Measurements from ENCODE around the gene PELI2.

The PELI2 gene

DNA sequence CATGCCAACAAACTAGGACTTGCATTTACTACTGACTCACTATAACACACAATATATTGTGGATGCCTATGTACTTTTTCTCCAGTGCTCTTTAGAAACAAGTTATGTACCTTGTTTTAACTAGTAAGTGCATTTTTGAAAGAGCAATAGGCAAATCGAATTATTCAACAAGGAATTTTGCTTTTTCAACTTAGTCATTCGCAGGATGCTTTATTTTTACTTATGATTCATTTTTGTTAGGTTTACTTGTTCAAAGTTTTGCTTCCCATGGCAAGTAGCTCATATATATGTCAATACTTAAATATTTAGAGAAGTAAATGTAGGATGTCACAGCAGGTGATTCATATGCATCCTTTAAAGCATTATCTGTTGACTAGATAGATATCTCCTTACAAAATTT lies 149.8 kb downstream of the PELI2 start:
- TF ChIP-seq GATA1 (IDR thresholded peaks at IDR 0.05; ENCODE audit: low read depth, low read length) = no peak
- TF ChIP-seq POLR2A (IDR thresholded peaks at IDR 0.05; ENCODE audit: low read length) = no peak
- no peak for DNase-seq

GRCh38 chr14:56268673-56269072 lies 150.5 kb downstream of the PELI2 start:
- TF ChIP-seq POLR2A (IDR thresholded peaks at IDR 0.05; ENCODE audit: low read length) (no peak), GATA1 (IDR thresholded peaks at IDR 0.05; ENCODE audit: low read depth, low read length) (no peak)
- DNase-seq = no peak

DNA sequence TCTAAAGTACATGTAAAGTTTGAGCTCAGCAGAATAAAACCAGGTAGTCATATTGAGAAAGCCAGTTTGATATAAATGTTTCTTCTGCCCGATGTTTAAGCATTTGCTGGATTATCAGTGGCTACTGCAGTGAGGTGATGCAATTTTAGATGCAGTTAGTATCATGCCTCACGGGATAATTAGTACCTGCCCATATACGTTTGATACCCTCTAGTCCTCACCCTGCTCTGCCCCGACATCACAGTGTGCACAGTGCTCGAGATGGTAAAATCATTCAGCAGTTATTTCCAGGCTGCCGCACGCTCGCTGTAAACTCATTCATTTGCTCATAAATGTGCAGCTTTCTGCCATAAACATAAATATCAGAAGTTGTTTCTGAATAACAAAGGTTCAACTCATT lies 152.7 kb downstream of the PELI2 start:
- TF ChIP-seq GATA1 (IDR thresholded peaks at IDR 0.05; ENCODE audit: low read depth, low read length) (no peak), POLR2A (IDR thresholded peaks at IDR 0.05; ENCODE audit: low read length) (no peak)
- no peak for DNase-seq

DNA sequence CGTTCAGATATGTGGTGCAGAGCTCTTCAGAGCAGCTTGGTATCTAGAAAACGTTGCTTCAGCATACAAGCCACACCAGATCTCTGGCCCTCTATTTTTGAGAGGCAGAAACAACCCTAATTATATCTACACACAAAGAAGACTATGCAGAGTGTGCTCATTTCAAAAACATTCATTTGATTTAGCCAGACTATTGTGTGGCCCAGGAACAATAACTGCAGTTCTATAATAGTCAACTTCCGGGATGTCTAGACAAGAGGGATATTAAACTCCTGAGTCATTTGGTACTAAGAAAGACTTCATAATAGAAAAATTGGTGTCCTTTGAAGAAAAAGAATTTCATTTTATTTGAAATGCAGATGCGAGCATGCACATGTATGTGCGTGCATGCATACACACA lies 153.8 kb downstream of the PELI2 start:
- no peak for DNase-seq
- TF ChIP-seq POLR2A (IDR thresholded peaks at IDR 0.05; ENCODE audit: low read length) (no peak), GATA1 (IDR thresholded peaks at IDR 0.05; ENCODE audit: low read depth, low read length) (no peak)

DNA sequence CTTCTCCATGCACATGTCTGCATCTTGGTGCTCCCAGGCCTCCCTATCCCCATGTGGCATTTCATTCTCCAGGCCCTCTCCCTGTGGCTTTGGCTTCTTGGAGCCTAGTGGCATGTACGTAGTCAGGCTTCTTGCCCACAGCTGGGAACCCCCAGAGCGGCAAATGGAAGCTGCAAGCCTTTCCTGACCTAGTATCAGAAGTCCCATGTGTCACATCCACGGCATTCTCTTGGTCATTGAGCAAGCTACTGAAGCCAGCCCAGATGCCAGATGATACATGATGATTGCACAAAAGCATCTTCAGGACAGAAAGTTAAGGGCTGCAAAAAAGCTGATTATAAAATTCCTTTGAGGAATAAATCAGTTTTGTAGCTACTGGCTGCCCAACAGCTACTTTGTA lies 154.9 kb downstream of the PELI2 start:
- no peak for DNase-seq
- TF ChIP-seq POLR2A (IDR thresholded peaks at IDR 0.05; ENCODE audit: low read length) (no peak), GATA1 (IDR thresholded peaks at IDR 0.05; ENCODE audit: low read depth, low read length) (no peak)

DNA sequence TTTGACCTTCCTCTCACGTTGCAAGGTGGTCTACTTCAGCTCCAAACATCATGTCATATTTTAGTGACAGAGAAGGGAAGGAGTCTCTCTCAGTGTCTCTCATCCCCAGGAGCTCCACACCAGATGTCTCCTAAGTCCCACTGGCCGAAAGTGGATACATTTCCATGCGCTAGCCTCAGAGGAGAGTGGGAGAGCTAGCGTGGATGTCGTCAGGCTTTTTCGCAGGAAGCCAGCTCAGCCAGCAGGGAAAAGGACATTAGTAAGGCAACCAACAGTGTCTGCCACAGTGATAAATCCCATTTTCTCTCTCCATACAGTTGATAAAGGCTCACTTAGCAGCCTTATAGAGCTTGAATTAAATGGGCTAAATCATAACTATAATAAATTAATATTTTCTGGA lies 155.7 kb downstream of the PELI2 start:
- no peak for DNase-seq
- TF ChIP-seq POLR2A (IDR thresholded peaks at IDR 0.05; ENCODE audit: low read length) (no peak), GATA1 (IDR thresholded peaks at IDR 0.05; ENCODE audit: low read depth, low read length) (no peak)

DNA sequence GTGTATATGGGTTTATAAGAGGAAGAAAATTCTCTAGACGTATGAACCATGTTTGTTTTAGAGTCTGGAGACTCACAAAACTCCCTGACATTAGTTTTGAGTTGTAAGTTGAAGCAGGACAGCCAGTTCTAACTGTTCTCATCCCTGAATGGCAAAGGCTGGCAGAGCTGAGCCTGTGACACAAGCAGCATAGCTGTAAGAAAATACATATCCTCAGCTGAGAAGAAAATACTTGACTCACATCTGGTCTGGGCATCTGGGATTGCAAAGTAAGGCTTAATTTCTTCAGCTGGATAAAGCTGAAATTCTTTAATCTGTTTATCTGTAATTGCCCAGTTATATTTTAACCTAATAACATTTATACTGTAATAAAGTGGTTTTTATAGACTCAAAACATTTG lies 156.3 kb downstream of the PELI2 start:
- TF ChIP-seq GATA1 (IDR thresholded peaks at IDR 0.05; ENCODE audit: low read depth, low read length) (no peak), POLR2A (IDR thresholded peaks at IDR 0.05; ENCODE audit: low read length) (no peak)
- no peak for DNase-seq

DNA sequence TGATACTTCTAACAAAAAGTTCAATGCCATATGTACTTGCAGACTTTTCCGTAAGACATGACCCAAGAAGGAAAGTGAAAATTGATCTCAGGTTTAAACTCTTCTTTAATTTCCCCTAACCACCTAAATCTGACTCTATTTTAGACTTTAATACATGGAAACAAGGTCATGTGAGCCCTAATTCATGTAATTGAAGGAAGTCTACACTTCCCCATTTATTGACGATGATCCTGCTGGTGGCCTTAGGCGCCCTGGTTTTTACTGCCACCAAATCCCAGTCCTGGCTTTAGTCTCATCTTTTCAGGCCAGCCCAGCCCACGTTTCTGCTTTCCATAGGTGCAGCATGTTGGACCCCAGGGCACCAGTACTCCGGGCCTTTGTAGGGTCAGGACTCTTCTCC lies 157.9 kb downstream of the PELI2 start:
- DNase-seq = no peak

GRCh38 chr14:56278383-56278782 lies 160.2 kb downstream of the PELI2 start:
- DNase-seq = no peak

More for the DNA sequence above, 157.9 kb downstream of the PELI2 start:
- TF ChIP-seq GATA1 (IDR thresholded peaks at IDR 0.05; ENCODE audit: low read depth, low read length) (no peak), POLR2A (IDR thresholded peaks at IDR 0.05; ENCODE audit: low read length) (no peak)

DNA sequence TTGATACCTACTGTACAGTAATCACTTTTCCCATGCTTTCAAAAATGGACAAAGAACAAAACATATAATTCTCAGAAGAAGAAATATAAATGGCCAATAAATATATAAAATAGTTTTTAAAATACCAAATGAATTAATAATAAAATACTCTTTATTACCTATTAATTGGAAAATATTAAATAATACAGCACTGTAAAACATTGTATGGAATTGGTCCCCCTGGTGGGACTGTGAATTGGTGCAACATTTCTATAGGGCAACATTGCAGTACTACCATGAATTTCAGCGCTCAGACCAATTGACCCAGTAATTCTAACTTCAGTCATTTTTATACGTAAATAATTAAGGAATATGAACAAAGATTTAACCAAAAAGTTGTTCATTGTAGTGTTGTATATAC lies 162.6 kb downstream of the PELI2 start:
- DNase-seq = no peak
- no peak for TF ChIP-seq POLR2A (IDR thresholded peaks at IDR 0.05; ENCODE audit: low read length)
- TF ChIP-seq GATA1 (IDR thresholded peaks at IDR 0.05; ENCODE audit: low read depth, low read length) = no peak

More at GRCh38 chr14:56278383-56278782, 160.2 kb downstream of the PELI2 start:
- TF ChIP-seq GATA1 (IDR thresholded peaks at IDR 0.05; ENCODE audit: low read depth, low read length) (no peak), POLR2A (IDR thresholded peaks at IDR 0.05; ENCODE audit: low read length) (no peak)

- TF ChIP-seq POLR2A (IDR thresholded peaks at IDR 0.05; ENCODE audit: low read length) (no peak), GATA1 (IDR thresholded peaks at IDR 0.05; ENCODE audit: low read depth, low read length) (no peak)
Observed at GRCh38 chr14:56282179-56282578, 164.0 kb downstream of the PELI2 start.

DNA sequence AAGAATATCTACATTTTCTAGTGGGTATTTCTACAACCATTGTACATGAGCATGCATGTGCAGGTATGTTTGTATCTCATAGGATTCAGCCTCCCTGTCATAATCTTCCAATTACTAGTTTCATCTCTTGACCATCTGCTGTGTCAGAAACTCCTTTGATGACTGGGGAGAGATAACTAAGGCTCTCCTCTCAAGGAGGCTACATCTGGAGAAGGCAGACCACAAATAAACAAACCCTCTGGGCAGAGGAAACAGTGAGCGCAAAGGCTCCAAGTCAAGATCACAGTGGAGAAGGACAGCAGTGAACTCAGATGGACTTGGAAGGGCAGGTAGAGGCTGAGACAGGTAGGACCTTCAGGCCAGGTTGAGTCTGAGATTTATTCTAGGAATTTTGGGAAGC lies 166.4 kb downstream of the PELI2 start:
- TF ChIP-seq GATA1 (IDR thresholded peaks at IDR 0.05; ENCODE audit: low read depth, low read length) = no peak
- no peak for TF ChIP-seq POLR2A (IDR thresholded peaks at IDR 0.05; ENCODE audit: low read length)
- DNase-seq = no peak

More at GRCh38 chr14:56282179-56282578, 164.0 kb downstream of the PELI2 start:
- DNase-seq = no peak

GRCh38 chr14:56289155-56289554 lies 170.9 kb downstream of the PELI2 start:
- no peak for DNase-seq
- no peak for TF ChIP-seq GATA1 (IDR thresholded peaks at IDR 0.05; ENCODE audit: low read depth, low read length)
- TF ChIP-seq POLR2A (IDR thresholded peaks at IDR 0.05; ENCODE audit: low read length) = no peak

- no peak for DNase-seq
Observed at GRCh38 chr14:56290195-56290594, 172.0 kb downstream of the PELI2 start.

DNA sequence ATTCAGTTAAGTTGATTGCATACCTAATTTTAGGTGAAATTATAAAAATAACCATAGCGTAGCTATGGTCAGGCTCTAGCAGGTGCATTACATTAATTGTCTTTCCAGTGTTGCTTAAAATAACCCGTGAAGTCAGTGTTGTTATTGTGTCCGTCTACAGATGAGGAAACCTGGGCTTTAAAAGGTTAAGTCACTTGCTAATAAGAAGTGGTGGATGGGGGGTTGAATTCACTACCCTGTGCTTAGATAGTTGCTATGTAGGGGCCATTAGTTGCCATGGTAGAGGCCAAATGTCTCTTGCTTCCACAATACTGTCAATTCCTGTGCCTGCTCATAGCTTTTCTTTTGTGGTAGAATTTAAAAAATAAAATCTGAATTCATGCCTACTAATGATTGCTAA lies 174.8 kb downstream of the PELI2 start:
- no peak for DNase-seq
- TF ChIP-seq GATA1 (IDR thresholded peaks at IDR 0.05; ENCODE audit: low read depth, low read length) (no peak), POLR2A (IDR thresholded peaks at IDR 0.05; ENCODE audit: low read length) (no peak)

More at GRCh38 chr14:56290195-56290594, 172.0 kb downstream of the PELI2 start:
- TF ChIP-seq POLR2A (IDR thresholded peaks at IDR 0.05; ENCODE audit: low read length) (no peak), GATA1 (IDR thresholded peaks at IDR 0.05; ENCODE audit: low read depth, low read length) (no peak)

DNA sequence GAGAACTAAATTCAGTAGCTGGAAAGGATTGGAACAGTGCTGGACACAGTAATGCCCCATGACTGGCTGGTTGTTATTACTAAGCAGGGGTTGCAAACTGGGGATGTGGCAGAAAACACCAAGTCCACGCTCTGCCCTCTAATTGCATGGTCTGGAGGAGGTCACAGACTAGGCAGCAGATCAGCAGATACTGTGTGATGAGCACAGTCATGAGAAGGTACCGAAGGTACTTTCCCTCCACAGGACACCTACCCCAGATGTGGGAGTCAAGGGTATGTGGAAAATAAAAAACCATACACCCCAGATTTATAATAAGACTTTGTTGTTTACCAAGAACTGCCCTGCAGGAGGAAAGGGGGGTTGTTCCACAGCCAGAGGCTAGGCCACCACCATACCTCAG lies 175.3 kb downstream of the PELI2 start:
- DNase-seq = no peak
- TF ChIP-seq POLR2A (IDR thresholded peaks at IDR 0.05; ENCODE audit: low read length) (no peak), GATA1 (IDR thresholded peaks at IDR 0.05; ENCODE audit: low read depth, low read length) (no peak)
